T-cell (primary cell): ENCODE data around the gene POC1B. TPM values are rescaled to one million over a fixed set of nuclear protein-coding genes. Genes with fewer than 3 reads are reported as not detected.

Source experiments
- ATAC-seq, 4 experiments: fragments of 200-7000 bp in 3 of 4; fragments of 150-1000 bp in 1 of 4; cut with Tn5 transposase; replicated peaks in 1 of 4; 1 replicate in 3 of 4; 2 replicates in 1 of 4; pipeline ENCODE4 v1.10.0; 2021; ENCODE audit warnings: moderate library complexity in 3 of 4, mild to moderate bottlenecking in 2 of 4, moderate number of reproducible peaks in 1 of 4
- CTCF ChIA-PET, 2 donors: fragments of 300-600 bp; sonication (Branson Sonifier 250); formaldehyde crosslinking; loops; one replicate each; lab custom pipeline; 2022; ENCODE audit warnings: antibody characterized with exemption in 2 of 2; lab: Charles Lee
- POLR2A ChIA-PET, 2 donors: fragments of 300-600 bp; sonication (Branson Sonifier 250); formaldehyde crosslinking; loops; one replicate each; lab custom pipeline; 2022; ENCODE audit warnings: antibody characterized with exemption in 2 of 2; lab: Charles Lee
- DNase-seq, 35 experiments: peaks; one replicate each; pipeline versions ENCODE4 v3.0.0 to v3.0.0-alpha.2; 2013 to 2023
- H3K27ac ChIP-seq: one replicate; pipeline ENCODE4 v1.5.1; 2013; ENCODE audit warnings: low read length
- H3K27me3 ChIP-seq, 2 experiments: replicated peaks in 1 of 2; 1 replicate in 1 of 2; 2 replicates in 1 of 2; pipeline versions ENCODE4 v1.6.1 to v1.7.0; 2013; ENCODE audit warnings: low read length in 1 of 2, mixed read lengths in 1 of 2; ENCODE audit not compliant: control insufficient read depth in 2 of 2, insufficient read depth in 2 of 2; ENCODE audit errors: extremely low read depth in 1 of 2
- H3K36me3 ChIP-seq, 2 donors: 1 replicate in 1 of 2; 2 replicates in 1 of 2; pipeline versions ENCODE4 v1.6.1 to v1.7.0; 2013; ENCODE audit warnings: low read length in 1 of 2; ENCODE audit not compliant: control insufficient read depth in 2 of 2, insufficient read depth in 1 of 2; ENCODE audit errors: extremely low read depth in 1 of 2
- H3K4me1 ChIP-seq, 2 experiments: 1 replicate in 1 of 2; 2 replicates in 1 of 2; pipeline versions ENCODE4 v1.6.1 to v1.7.0; 2013; ENCODE audit warnings: low read length in 2 of 2, mixed read lengths in 1 of 2; ENCODE audit not compliant: insufficient read depth in 2 of 2, control insufficient read depth in 1 of 2; ENCODE audit errors: extremely low read depth in 1 of 2
- H3K4me3 ChIP-seq, 2 donors: 1 replicate in 1 of 2; 2 replicates in 1 of 2; pipeline versions ENCODE4 v1.5.1 to v1.7.0; 2013; ENCODE audit warnings: mild to moderate bottlenecking in 2 of 2, low read length in 1 of 2, moderate library complexity in 1 of 2; ENCODE audit not compliant: control insufficient read depth in 1 of 2; ENCODE audit errors: extremely low read depth in 1 of 2
- H3K9me3 ChIP-seq: 2 replicates; pipeline ENCODE4 v1.7.0; 2013
- H3K27ac Mint-ChIP-seq, 2 donors: one replicate each; pipeline ENCODE4 v1.8.0; 2020 to 2021; ENCODE audit warnings: mild to moderate bottlenecking in 2 of 2, mixed read lengths in 2 of 2
- H3K27me3 Mint-ChIP-seq, 2 donors: one replicate each; pipeline ENCODE4 v1.8.0; 2021 to 2022; ENCODE audit warnings: mixed read lengths in 2 of 2
- H3K36me3 Mint-ChIP-seq: one replicate; pipeline ENCODE4 v1.8.0; 2021; ENCODE audit warnings: mixed read lengths
- H3K4me1 Mint-ChIP-seq, 3 donors: one replicate each; pipeline ENCODE4 v1.8.0; 2020 to 2022; ENCODE audit warnings: mixed read lengths in 3 of 3, mild to moderate bottlenecking in 1 of 3
- H3K4me3 Mint-ChIP-seq, 3 donors: one replicate each; pipeline ENCODE4 v1.8.0; 2020 to 2022; ENCODE audit warnings: mild to moderate bottlenecking in 3 of 3, mixed read lengths in 3 of 3, moderate library complexity in 3 of 3
- H3K9me3 Mint-ChIP-seq, 3 donors: one replicate each; pipeline ENCODE4 v1.8.0; 2020 to 2022; ENCODE audit warnings: mixed read lengths in 3 of 3
- WGBS: methylation state at CpG from one replicate; pipeline ENCODE4 v1.1.5; 2013; ENCODE audit warnings: missing lambda C conversion rate; ENCODE audit not compliant: insufficient coverage; 5-methylcytosine and 5-hydroxymethylcytosine counted together
- total RNA-seq, 35 experiments: library from RNA in 6 of 35; stranded (reverse) in 6 of 35; fragments of 120-200 nt in 1 of 35; gene quantifications; one replicate each; pipeline versions ENCODE4 v1.2.1 to v1.2.4 and lab custom pipeline; 2013 to 2026

Gene POC1B
- total RNA-seq, 5 donors from 2014 or later (not counting 1 experiment from before 2014, with no cell fraction given): 17.2 to 25.5 (median 18.9) TPM

DNA sequence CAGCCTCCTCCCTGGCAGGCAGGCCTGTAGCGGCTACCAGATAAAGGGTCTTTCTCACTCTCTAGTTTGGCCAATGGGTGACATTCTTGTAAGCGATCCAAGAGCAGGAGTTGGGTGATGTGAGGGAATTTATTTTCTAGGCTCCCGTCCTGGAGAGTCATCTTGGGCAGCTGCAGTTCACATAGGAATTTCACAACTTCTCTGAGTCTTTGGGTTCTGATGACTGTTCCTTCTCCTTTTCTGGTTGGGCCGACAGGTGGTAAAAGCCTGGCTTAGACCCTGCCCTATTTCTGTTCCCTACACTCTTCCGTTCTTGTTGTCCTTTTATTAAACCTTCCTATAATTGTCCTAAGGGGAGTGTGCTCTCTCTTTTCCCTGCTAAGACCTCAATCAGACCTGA lies 42.6 kb upstream of the POC1B start:
- ATAC-seq: no peak
- 100% methylated on average over 2 of the region's 5 CpGs for WGBS
- H3K9me3 ChIP-seq: no peaks in the 10 kb centered on the region
- H3K27ac ChIP-seq: no peak overlapping the region
- H3K36me3 ChIP-seq: no peaks in the 10 kb centered on the region
- H3K9me3 Mint-ChIP-seq: no peaks in the 10 kb centered on the region
- H3K4me3 Mint-ChIP-seq: no peak overlapping the region
- no peaks in the 10 kb centered on the region for H3K4me1 ChIP-seq
- no peak for DNase-seq
- no peaks in the 10 kb centered on the region for H3K27me3 ChIP-seq
- no peaks in the 10 kb centered on the region for H3K4me1 Mint-ChIP-seq
- ChIA-PET CTCF (no interaction called here), POLR2A (no interaction called here)
- H3K27ac Mint-ChIP-seq: no peak overlapping the region
- H3K36me3 Mint-ChIP-seq: peaks cover 3% of the 10 kb centered on the region
- no peak overlapping the region for H3K4me3 ChIP-seq
- H3K27me3 Mint-ChIP-seq: no peaks in the 10 kb centered on the region

DNA sequence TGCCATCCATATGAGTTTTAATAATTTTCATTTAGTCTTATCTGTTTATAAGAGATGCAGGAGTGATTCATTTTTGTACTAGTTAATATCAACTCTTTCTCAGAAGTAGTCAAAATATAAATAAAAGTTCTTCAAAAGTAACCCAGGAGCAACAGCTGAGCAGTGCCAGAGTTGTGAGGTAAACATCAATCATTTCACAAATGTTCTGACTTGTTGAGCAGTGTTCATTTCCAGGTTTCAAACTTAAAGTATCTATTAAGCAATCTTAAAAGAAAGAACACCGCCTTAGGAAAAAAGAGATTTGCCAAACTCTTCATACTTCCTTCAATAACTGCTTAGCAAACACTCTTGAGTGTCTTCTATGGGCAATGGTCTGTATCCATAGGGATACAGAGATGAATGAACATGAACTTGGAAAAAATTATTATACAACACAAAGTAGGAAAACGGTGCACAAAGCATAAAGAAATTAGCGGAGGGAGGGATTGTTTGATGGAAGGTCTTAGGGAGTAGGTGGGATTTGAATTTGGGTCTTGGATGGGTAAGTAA lies 41.9 kb upstream of the POC1B start:
- peaks cover 3% of the 10 kb centered on the region for H3K36me3 Mint-ChIP-seq
- no peak overlapping the region for H3K27ac Mint-ChIP-seq
- H3K27me3 Mint-ChIP-seq: no peaks in the 10 kb centered on the region
- ATAC-seq (no peak), DNase-seq (no peak)
- no peaks in the 10 kb centered on the region for H3K4me1 ChIP-seq
- no peak overlapping the region for H3K4me3 ChIP-seq
- H3K27me3 ChIP-seq: no peaks in the 10 kb centered on the region
- ChIA-PET CTCF (no interaction called here), POLR2A (no interaction called here)
- WGBS: 100% methylated on average over 1 of the region's 3 CpGs
- no peaks in the 10 kb centered on the region for H3K9me3 Mint-ChIP-seq
- no peaks in the 10 kb centered on the region for H3K9me3 ChIP-seq
- no peaks in the 10 kb centered on the region for H3K4me1 Mint-ChIP-seq
- H3K4me3 Mint-ChIP-seq: no peak overlapping the region
- no peaks in the 10 kb centered on the region for H3K36me3 ChIP-seq
- no peak overlapping the region for H3K27ac ChIP-seq

DNA sequence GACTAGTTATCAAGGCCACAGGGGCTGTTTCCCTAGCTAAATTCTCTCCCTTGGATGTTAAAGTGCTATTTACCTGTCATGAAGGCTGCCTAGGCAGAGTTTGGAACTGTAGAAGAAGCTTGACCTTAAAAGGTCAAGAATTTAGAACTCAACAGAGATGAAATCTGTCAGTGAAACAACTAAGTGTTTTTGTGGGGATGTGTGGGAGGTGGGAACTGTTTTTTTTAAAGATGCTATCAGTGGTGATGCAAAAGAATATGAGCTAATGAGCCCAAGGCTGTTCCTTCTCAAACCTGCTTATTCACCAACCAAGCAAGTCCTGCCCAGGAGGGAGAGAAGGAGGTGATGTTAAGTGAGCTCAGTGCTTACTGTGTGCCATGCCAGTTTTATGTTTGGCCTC lies 40.8 kb upstream of the POC1B start:
- Mint-ChIP-seq H3K4me3 (no peak overlapping the region), H3K4me1 (no peaks in the 10 kb centered on the region), H3K27me3 (no peaks in the 10 kb centered on the region), H3K36me3 (peaks cover 3% of the 10 kb centered on the region), H3K27ac (no peak overlapping the region), H3K9me3 (no peaks in the 10 kb centered on the region)
- Histone ChIP-seq H3K27ac (no peak overlapping the region), H3K27me3 (no peaks in the 10 kb centered on the region), H3K9me3 (no peaks in the 10 kb centered on the region), H3K4me3 (no peak overlapping the region), H3K36me3 (no peaks in the 10 kb centered on the region), H3K4me1 (no peaks in the 10 kb centered on the region)
- no peak for ATAC-seq
- DNase-seq: no peak
- POLR2A ChIA-PET: interaction anchor here in 1 of 2 donors (0.5 to 0.6 kb wide), 2 partner anchors 281 to 1090 kb away, joined by 3 read pairs; no protein-coding TSS in a partner anchor
- CTCF ChIA-PET: interaction anchor here in 1 of 2 donors (1.3 kb wide), 1 partner anchor 23 kb away, joined by 4 read pairs; no protein-coding TSS in a partner anchor

- no peak overlapping the region for H3K4me3 Mint-ChIP-seq
- H3K9me3 Mint-ChIP-seq: no peaks in the 10 kb centered on the region
- no peaks in the 10 kb centered on the region for H3K9me3 ChIP-seq
- H3K4me1 ChIP-seq: no peaks in the 10 kb centered on the region
- peaks cover 3% of the 10 kb centered on the region for H3K36me3 Mint-ChIP-seq
- no peaks in the 10 kb centered on the region for H3K4me1 Mint-ChIP-seq
- no peak overlapping the region for H3K27ac Mint-ChIP-seq
- DNase-seq (no peak), ATAC-seq (no peak)
- no peaks in the 10 kb centered on the region for H3K27me3 ChIP-seq
- H3K4me3 ChIP-seq: no peak overlapping the region
- H3K36me3 ChIP-seq: no peaks in the 10 kb centered on the region
- H3K27me3 Mint-ChIP-seq: no peaks in the 10 kb centered on the region
- CTCF ChIA-PET: no interaction called here
- POLR2A ChIA-PET: no interaction called here
- H3K27ac ChIP-seq: no peak overlapping the region
Measured at GRCh38 chr12:89565002-89565401, 39.2 kb upstream of the POC1B start.

- CTCF ChIA-PET: no interaction called here
- ATAC-seq: no peak
- H3K27me3 ChIP-seq: no peaks in the 10 kb centered on the region
Measured at GRCh38 chr12:89559753-89560152, 33.9 kb upstream of the POC1B start.

DNA sequence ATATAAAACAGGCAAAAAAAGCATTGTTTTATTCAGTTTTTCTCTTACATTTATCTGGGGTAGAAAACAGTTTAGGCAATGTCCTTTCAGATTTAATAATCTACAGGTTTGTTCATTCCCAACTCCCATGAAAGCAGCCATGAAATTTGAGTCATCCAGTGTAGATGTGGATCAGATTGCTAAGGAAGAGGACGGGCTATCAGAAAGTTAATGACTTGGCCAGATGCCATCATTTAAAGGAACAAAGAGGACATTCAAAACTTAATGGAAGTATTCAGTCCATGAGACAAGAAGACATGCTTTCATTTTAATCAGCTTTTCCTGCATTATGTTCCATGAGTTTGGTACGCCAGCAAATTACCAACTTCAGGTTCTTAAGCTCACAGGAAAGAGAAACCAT lies 31.1 kb upstream of the POC1B start:
- Mint-ChIP-seq H3K27me3 (no peaks in the 10 kb centered on the region), H3K4me1 (no peaks in the 10 kb centered on the region), H3K27ac (no peak overlapping the region), H3K9me3 (peaks cover 5% of the 10 kb centered on the region in 3 donors), H3K36me3 (peaks cover 3% of the 10 kb centered on the region), H3K4me3 (no peak overlapping the region)
- CTCF ChIA-PET: interaction anchor here in 1 of 2 donors (0.7 kb wide), 1 partner anchor 47 kb away, joined by 5 read pairs; no protein-coding TSS in a partner anchor
- Histone ChIP-seq H3K27ac (no peak overlapping the region), H3K36me3 (no peaks in the 10 kb centered on the region), H3K4me1 (no peaks in the 10 kb centered on the region), H3K4me3 (no peak overlapping the region), H3K27me3 (no peaks in the 10 kb centered on the region), H3K9me3 (no peaks in the 10 kb centered on the region)
- no peak for DNase-seq
- ATAC-seq: no peak
- WGBS: no CpG with 5 or more reads among the region's 2 CpGs
- POLR2A ChIA-PET: no interaction called here

More at GRCh38 chr12:89559753-89560152, 33.9 kb upstream of the POC1B start:
- no peaks in the 10 kb centered on the region for H3K9me3 Mint-ChIP-seq
- no peaks in the 10 kb centered on the region for H3K36me3 Mint-ChIP-seq
- H3K4me3 Mint-ChIP-seq: no peak overlapping the region
- no peaks in the 10 kb centered on the region for H3K4me1 Mint-ChIP-seq
- no peak overlapping the region for H3K27ac Mint-ChIP-seq
- no peaks in the 10 kb centered on the region for H3K4me1 ChIP-seq
- H3K27me3 Mint-ChIP-seq: no peaks in the 10 kb centered on the region
- H3K36me3 ChIP-seq: no peaks in the 10 kb centered on the region
- H3K27ac ChIP-seq: no peak overlapping the region
- 87% methylated on average over 10 of the region's 10 CpGs for WGBS
- POLR2A ChIA-PET: no interaction called here
- no peaks in the 10 kb centered on the region for H3K9me3 ChIP-seq
- no peak overlapping the region for H3K4me3 ChIP-seq
- DNase-seq: no peak

DNA sequence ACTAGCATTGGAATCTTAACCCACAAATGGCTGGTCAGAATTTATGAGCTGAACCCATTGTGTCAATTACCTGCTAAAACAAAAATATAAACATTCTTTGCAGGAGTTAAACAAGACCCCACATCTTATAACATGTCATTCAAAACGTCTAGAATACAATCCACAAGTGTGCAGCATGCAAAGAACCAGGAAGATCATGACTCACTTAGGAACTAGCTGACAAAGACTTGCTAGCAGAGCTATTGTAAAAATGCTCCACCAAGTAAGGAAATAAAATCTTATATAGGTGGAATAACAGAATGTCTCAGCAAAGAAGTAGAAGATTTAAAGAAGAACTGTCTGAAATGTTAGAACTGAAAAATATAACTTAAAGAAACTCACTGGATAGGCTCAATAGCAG lies 26.5 kb upstream of the POC1B start:
- no CpG with 5 or more reads among the region's 1 CpG for WGBS
- Histone ChIP-seq H3K9me3 (no peaks in the 10 kb centered on the region), H3K27me3 (no peaks in the 10 kb centered on the region), H3K4me3 (no peak overlapping the region), H3K36me3 (no peaks in the 10 kb centered on the region), H3K4me1 (no peaks in the 10 kb centered on the region), H3K27ac (no peak overlapping the region)
- DNase-seq (no peak), ATAC-seq (no peak)
- H3K27ac Mint-ChIP-seq: no peak overlapping the region
- peaks cover 3% of the 10 kb centered on the region for H3K36me3 Mint-ChIP-seq
- POLR2A ChIA-PET: no interaction called here
- CTCF ChIA-PET: interaction anchor here in 1 of 2 donors (0.6 to 1.8 kb wide), 2 partner anchors 9 to 27 kb away, joined by 3 to 6 read pairs; no protein-coding TSS in a partner anchor
- H3K9me3 Mint-ChIP-seq: peaks cover 5% of the 10 kb centered on the region in 3 donors
- peaks cover 0 to 1% of the 10 kb centered on the region in 2 donors for H3K27me3 Mint-ChIP-seq
- no peak overlapping the region for H3K4me3 Mint-ChIP-seq
- no peaks in the 10 kb centered on the region for H3K4me1 Mint-ChIP-seq
